H1 (cell line): ENCODE measurements around the gene PTBP3. TPM values are rescaled to one million over a fixed set of nuclear protein-coding genes. Genes with fewer than 3 reads are reported as not detected.

Experiments used
- NRF1 ChIP-seq: IDR thresholded peaks from 2 replicates; pipeline ENCODE4 v1.6.1; 2011; ENCODE audit warnings: mild to moderate bottlenecking, low read depth, low read length, improper control_type of control experiment
- TAF1 ChIP-seq: IDR thresholded peaks from 2 replicates; pipeline ENCODE4 v1.6.1; 2011; ENCODE audit warnings: mild to moderate bottlenecking, low read depth, low read length
- polyA plus RNA-seq, 7 experiments: library from polyadenylated mRNA; depleted of rRNA in 3 of 7; stranded (reverse) in 5 of 7; unstranded in 2 of 7; fragments of >200 nt in 5 of 7; fragments of 200-250 nt in 2 of 7; gene quantifications; 1 replicate in 5 of 7; 2 replicates in 1 of 7; 4 replicates in 1 of 7; pipeline versions ENCODE4 v1.2.1 to v1.2.3, GENCODE V29; 2011 to 2013; ENCODE audit warnings: missing spikeins in 2 of 7, mixed read lengths in 2 of 7
- total RNA-seq: library from RNA; stranded (reverse); fragmentation: NEBNext Ultra II Directional; extraction: Animal tissue kit (Norgen Biotek cat#: 25700); gene quantifications from 2 replicates; pipeline ENCODE4 v1.2.1, GENCODE V29; 2021

The PTBP3 gene
- total and polyA plus RNA-seq, 2 of the 8 experiments (the other 6 are each of a cell fraction or from before 2014, with no cell fraction given): 51.0 to 124 TPM

GRCh38 chr9:112379177-112380101 lies 46.0 kb upstream of the PTBP3 start (continued):
- peak; percentile 80 for TF ChIP-seq NRF1
- peak; percentile 89 for TF ChIP-seq TAF1
